Activated naive CD8-positive, alpha-beta T cell treated with anti-CD3 and anti-CD28 coated beads, Interleukin-2, amount 50 U/mL, for 16 hours (primary cell): ENCODE measurements around the gene CD244.
A peak's percentile ranks its signal among the peaks of the same experiment; 100 is the strongest.
"Not testable (repeated sequence)": the region's sequence is repeated elsewhere in the genome, so short reads cannot be mapped to it uniquely, and the experiment has no call there.

Experiments used
- DNase-seq: peaks from one replicate; pipeline ENCODE4 v3.0.0-alpha.2; 2020; ENCODE audit warnings: low read depth, low spot score

CD244 gene

GRCh38 chr1:160862203-160863060 lies at the start of gene CD244:
CD244 (minus strand) TSS chr1:160862887; CDS start chr1:160862677, 210 bp downstream.
- peak; percentile 14 for DNase-seq

- DNase-seq, result no peak
These were observed 49.2 kb upstream of the CD244 start for GRCh38 chr1:160911925-160912324.

- DNase-seq, result no peak
These were observed 48.8 kb upstream of the CD244 start for GRCh38 chr1:160911441-160911840.

- DNase-seq, result no peak
These were observed 47.6 kb upstream of the CD244 start for GRCh38 chr1:160910170-160910750.

GRCh38 chr1:160907976-160908375 lies 45.3 kb upstream of the CD244 start:
- DNase-seq, result no peak

GRCh38 chr1:160905617-160905989 lies 42.9 kb upstream of the CD244 start:
- no peak for DNase-seq

GRCh38 chr1:160904783-160905616 lies 42.3 kb upstream of the CD244 start:
- DNase-seq, result no peak

- DNase-seq, result not testable (repeated sequence)
These were observed 39.6 kb upstream of the CD244 start for GRCh38 chr1:160902251-160902650.

- no peak for DNase-seq
These were observed 39.1 kb upstream of the CD244 start for GRCh38 chr1:160901768-160902167.

GRCh38 chr1:160900683-160901082 lies 38.0 kb upstream of the CD244 start:
- not testable (repeated sequence) for DNase-seq

- not testable (repeated sequence) for DNase-seq
These were observed 31.9 kb upstream of the CD244 start for GRCh38 chr1:160894368-160895135.

GRCh38 chr1:160891474-160891873 lies 28.8 kb upstream of the CD244 start:
- no peak for DNase-seq

- DNase-seq, result no peak
These were observed 26.2 kb upstream of the CD244 start for GRCh38 chr1:160888926-160889325.

- DNase-seq, result no peak
These were observed 24.4 kb upstream of the CD244 start for GRCh38 chr1:160887071-160887470.

- DNase-seq, result no peak
These were observed 22.4 kb upstream of the CD244 start, which contains the start of gene ITLN1 for GRCh38 chr1:160885042-160885441. ITLN1 (minus strand) TSS chr1:160885180; CDS start chr1:160884877, 303 bp downstream.

GRCh38 chr1:160884579-160884978 lies 21.9 kb upstream of the CD244 start:
- DNase-seq, result no peak

GRCh38 chr1:160883581-160884513 lies 21.2 kb upstream of the CD244 start:
- no peak for DNase-seq

- DNase-seq, result no peak
These were observed 19.9 kb upstream of the CD244 start for GRCh38 chr1:160882582-160882981.

GRCh38 chr1:160881264-160881663 lies 18.6 kb upstream of the CD244 start:
- not testable (repeated sequence) for DNase-seq

GRCh38 chr1:160880216-160880615 lies 17.5 kb upstream of the CD244 start:
- no peak for DNase-seq
